ENCODE measurements around the gene DYNC1LI2.
A peak's percentile ranks its signal among the peaks of the same experiment; 100 is the strongest.

Gene DYNC1LI2

GRCh38 chr16:66695935-66696668 is 55.3 kb downstream of the DYNC1LI2 start (continued):
- TF ChIP-seq ZSCAN18 (tag by site-specific recombination; IDR thresholded peaks at IDR 0.05) = no peak
- TF ChIP-seq ZNF366 (tag by site-specific recombination; conservative IDR thresholded peaks at IDR 0.05) = no peak
- no peak for TF ChIP-seq ZNF629 (tag by site-specific recombination; IDR thresholded peaks at IDR 0.05)
- TF ChIP-seq ZNF514 (tag by site-specific recombination; IDR thresholded peaks at IDR 0.05) = no peak
- TF ChIP-seq, protein P1, sequence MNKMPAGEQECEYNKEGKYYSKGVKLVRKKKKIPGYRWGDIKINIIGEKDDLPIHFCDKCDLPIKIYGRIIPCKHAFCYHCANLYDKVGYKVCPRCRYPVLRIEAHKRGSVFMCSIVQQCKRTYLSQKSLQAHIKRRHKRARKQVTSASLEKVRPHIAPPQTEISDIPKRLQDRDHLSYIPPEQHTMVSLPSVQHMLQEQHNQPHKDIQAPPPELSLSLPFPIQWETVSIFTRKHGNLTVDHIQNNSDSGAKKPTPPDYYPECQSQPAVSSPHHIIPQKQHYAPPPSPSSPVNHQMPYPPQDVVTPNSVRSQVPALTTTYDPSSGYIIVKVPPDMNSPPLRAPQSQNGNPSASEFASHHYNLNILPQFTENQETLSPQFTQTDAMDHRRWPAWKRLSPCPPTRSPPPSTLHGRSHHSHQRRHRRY (tag by site-specific recombination; IDR thresholded peaks at IDR 0.05) = no peak
- no peak for TF ChIP-seq GLIS2 (tag by site-specific recombination; IDR thresholded peaks at IDR 0.05)
- TF ChIP-seq, protein P2, sequence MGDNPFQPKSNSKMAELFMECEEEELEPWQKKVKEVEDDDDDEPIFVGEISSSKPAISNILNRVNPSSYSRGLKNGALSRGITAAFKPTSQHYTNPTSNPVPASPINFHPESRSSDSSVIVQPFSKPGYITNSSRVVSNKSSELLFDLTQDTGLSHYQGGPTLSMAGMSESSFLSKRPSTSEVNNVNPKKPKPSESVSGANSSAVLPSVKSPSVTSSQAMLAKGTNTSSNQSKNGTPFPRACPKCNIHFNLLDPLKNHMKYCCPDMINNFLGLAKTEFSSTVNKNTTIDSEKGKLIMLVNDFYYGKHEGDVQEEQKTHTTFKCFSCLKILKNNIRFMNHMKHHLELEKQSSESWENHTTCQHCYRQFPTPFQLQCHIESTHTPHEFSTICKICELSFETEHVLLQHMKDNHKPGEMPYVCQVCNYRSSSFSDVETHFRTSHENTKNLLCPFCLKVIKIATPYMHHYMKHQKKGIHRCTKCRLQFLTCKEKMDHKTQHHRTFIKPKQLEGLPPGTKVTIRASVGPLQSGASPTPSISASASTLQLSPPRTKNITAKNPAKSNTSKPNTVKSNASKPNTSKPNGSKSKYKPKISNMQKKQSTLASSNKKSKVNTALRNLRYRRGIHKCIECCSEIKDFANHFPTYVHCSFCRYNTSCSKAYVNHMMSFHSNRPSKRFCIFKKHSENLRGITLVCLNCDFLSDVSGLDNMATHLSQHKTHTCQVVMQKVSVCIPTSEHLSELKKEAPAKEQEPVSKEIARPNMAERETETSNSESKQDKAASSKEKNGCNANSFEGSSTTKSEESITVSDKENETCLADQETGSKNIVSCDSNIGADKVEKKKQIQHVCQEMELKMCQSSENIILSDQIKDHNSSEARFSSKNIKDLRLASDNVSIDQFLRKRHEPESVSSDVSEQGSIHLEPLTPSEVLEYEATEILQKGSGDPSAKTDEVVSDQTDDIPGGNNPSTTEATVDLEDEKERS (tag by site-specific recombination; IDR thresholded peaks at IDR 0.05) = no peak
- TF ChIP-seq ZNF561 (tag by site-specific recombination; IDR thresholded peaks at IDR 0.05; ENCODE audit: borderline replicate concordance) = 0 out of 2 replicates have a peak, but pooled peaks have one; percentile 61
- TF ChIP-seq, protein P3, sequence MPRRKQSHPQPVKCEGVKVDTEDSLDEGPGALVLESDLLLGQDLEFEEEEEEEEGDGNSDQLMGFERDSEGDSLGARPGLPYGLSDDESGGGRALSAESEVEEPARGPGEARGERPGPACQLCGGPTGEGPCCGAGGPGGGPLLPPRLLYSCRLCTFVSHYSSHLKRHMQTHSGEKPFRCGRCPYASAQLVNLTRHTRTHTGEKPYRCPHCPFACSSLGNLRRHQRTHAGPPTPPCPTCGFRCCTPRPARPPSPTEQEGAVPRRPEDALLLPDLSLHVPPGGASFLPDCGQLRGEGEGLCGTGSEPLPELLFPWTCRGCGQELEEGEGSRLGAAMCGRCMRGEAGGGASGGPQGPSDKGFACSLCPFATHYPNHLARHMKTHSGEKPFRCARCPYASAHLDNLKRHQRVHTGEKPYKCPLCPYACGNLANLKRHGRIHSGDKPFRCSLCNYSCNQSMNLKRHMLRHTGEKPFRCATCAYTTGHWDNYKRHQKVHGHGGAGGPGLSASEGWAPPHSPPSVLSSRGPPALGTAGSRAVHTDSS (tag by site-specific recombination; IDR thresholded peaks at IDR 0.05) = no peak
- TF ChIP-seq HOXC10 (CRISPR knock-in tag; IDR thresholded peaks at IDR 0.05) = no peak
- no peak for TF ChIP-seq ZNF146 (tag by site-specific recombination; IDR thresholded peaks at IDR 0.05)
- no peak for TF ChIP-seq YY1 (tag by site-specific recombination; IDR thresholded peaks at IDR 0.05)
- TF ChIP-seq ZBTB1 (tag by site-specific recombination; IDR thresholded peaks at IDR 0.05) = no peak
- TF ChIP-seq ZNF585B (tag by site-specific recombination; IDR thresholded peaks at IDR 0.05) = no peak
- TF ChIP-seq, protein P4, sequence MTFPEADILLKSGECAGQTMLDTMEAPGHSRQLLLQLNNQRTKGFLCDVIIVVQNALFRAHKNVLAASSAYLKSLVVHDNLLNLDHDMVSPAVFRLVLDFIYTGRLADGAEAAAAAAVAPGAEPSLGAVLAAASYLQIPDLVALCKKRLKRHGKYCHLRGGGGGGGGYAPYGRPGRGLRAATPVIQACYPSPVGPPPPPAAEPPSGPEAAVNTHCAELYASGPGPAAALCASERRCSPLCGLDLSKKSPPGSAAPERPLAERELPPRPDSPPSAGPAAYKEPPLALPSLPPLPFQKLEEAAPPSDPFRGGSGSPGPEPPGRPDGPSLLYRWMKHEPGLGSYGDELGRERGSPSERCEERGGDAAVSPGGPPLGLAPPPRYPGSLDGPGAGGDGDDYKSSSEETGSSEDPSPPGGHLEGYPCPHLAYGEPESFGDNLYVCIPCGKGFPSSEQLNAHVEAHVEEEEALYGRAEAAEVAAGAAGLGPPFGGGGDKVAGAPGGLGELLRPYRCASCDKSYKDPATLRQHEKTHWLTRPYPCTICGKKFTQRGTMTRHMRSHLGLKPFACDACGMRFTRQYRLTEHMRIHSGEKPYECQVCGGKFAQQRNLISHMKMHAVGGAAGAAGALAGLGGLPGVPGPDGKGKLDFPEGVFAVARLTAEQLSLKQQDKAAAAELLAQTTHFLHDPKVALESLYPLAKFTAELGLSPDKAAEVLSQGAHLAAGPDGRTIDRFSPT (tag by site-specific recombination; IDR thresholded peaks at IDR 0.05) = no peak
- TF ChIP-seq, protein P5, sequence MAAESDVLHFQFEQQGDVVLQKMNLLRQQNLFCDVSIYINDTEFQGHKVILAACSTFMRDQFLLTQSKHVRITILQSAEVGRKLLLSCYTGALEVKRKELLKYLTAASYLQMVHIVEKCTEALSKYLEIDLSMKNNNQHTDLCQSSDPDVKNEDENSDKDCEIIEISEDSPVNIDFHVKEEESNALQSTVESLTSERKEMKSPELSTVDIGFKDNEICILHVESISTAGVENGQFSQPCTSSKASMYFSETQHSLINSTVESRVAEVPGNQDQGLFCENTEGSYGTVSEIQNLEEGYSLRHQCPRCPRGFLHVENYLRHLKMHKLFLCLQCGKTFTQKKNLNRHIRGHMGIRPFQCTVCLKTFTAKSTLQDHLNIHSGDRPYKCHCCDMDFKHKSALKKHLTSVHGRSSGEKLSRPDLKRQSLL (tag by site-specific recombination; IDR thresholded peaks at IDR 0.05) = no peak; the same call in 1 of the 2 replicates
- no peak for TF ChIP-seq ZNF701 (tag by site-specific recombination; IDR thresholded peaks at IDR 0.05)
- no peak for TF ChIP-seq IKZF3 (tag by site-specific recombination; IDR thresholded peaks at IDR 0.05)
- TF ChIP-seq ZNF843 (tag by site-specific recombination; IDR thresholded peaks at IDR 0.05) = no peak
- 0 out of 2 replicates have a peak, but pooled peaks have one; percentile 14 for TF ChIP-seq ZNF660 (tag by site-specific recombination; IDR thresholded peaks at IDR 0.05)
- TF ChIP-seq, protein P6, sequence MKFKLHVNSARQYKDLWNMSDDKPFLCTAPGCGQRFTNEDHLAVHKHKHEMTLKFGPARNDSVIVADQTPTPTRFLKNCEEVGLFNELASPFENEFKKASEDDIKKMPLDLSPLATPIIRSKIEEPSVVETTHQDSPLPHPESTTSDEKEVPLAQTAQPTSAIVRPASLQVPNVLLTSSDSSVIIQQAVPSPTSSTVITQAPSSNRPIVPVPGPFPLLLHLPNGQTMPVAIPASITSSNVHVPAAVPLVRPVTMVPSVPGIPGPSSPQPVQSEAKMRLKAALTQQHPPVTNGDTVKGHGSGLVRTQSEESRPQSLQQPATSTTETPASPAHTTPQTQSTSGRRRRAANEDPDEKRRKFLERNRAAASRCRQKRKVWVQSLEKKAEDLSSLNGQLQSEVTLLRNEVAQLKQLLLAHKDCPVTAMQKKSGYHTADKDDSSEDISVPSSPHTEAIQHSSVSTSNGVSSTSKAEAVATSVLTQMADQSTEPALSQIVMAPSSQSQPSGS (tag by site-specific recombination; IDR thresholded peaks at IDR 0.05; ENCODE audit: low read depth) = no peak
- peak; percentile 89 for TF ChIP-seq SCRT2 (tag by site-specific recombination; IDR thresholded peaks at IDR 0.05)
- no peak for TF ChIP-seq ZBTB49 (tag by site-specific recombination; IDR thresholded peaks at IDR 0.05; ENCODE audit: low read depth)
- TF ChIP-seq ZNF580 (tag by site-specific recombination; IDR thresholded peaks at IDR 0.05) = no peak

Measured in HEK293 (cell line).